GM12878 (cell line): ENCODE measurements around the gene SRCIN1. TPM values are rescaled to one million over a fixed set of nuclear protein-coding genes. Genes with fewer than 3 reads are reported as not detected.

ENCODE experiments used
- ATF2 ChIP-seq: IDR thresholded peaks from 2 replicates; pipeline ENCODE4 v1.6.1; 2012; ENCODE audit warnings: low read length, inconsistent platforms
- BACH1 ChIP-seq: fragments of 450-650 bp; IDR thresholded peaks from 2 replicates; pipeline ENCODE4 v1.6.1; 2017; ENCODE audit warnings: mild to moderate bottlenecking, borderline replicate concordance
- CBFB ChIP-seq: IDR thresholded peaks from 2 replicates; pipeline ENCODE4 v1.6.1; 2016; ENCODE audit warnings: antibody characterized with exemption, low read depth
- CEBPB ChIP-seq, 2 experiments: fragments of 150-350 bp in 1 of 2; IDR thresholded peaks; 2 replicates each; pipeline ENCODE4 v1.6.1; 2012 to 2014; ENCODE audit warnings: low read depth in 2 of 2, low read length in 2 of 2, borderline replicate concordance in 1 of 2, inconsistent platforms in 1 of 2
- CHD2 ChIP-seq: IDR thresholded peaks from 2 replicates; pipeline ENCODE4 v1.6.1; 2011; ENCODE audit warnings: low read depth, low read length, improper control_type of control experiment, borderline replicate concordance
- CHD4 ChIP-seq: fragments of 200-600 bp; sonication (generic); IDR thresholded peaks from 2 replicates; pipeline ENCODE4 v1.6.1; 2016; ENCODE audit warnings: mild to moderate bottlenecking
- FOS ChIP-seq: IDR thresholded peaks from 3 replicates; pipeline ENCODE4 v1.6.1; 2011; ENCODE audit warnings: borderline replicate concordance; ENCODE audit not compliant: insufficient read length; ENCODE audit errors: extremely low read depth
- FOXK2 ChIP-seq: fragments of 450-650 bp; IDR thresholded peaks from 2 replicates; pipeline ENCODE4 v1.6.1; 2017; ENCODE audit warnings: mild to moderate bottlenecking, moderate library complexity
- MEF2A ChIP-seq: IDR thresholded peaks from 2 replicates; pipeline ENCODE4 v1.6.1; 2011; ENCODE audit warnings: low read depth, mild to moderate bottlenecking, low read length, moderate library complexity; ENCODE audit not compliant: insufficient read depth
- MLLT1 ChIP-seq: fragments of 450-650 bp; IDR thresholded peaks from 2 replicates; pipeline ENCODE4 v1.6.1; 2016; ENCODE audit warnings: mild to moderate bottlenecking
- NRF1 ChIP-seq: conservative IDR thresholded peaks from 2 replicates; pipeline ENCODE4 v1.6.1; 2011; ENCODE audit warnings: mild to moderate bottlenecking, low read depth, low read length, improper control_type of control experiment
- PRDM15 ChIP-seq: fragments of 450-650 bp; formaldehyde crosslinking; IDR thresholded peaks from 2 replicates; pipeline ENCODE4 v1.4.0; 2020; ENCODE audit warnings: mild to moderate bottlenecking, moderate library complexity
- RB1 ChIP-seq: fragments of 450-650 bp; formaldehyde crosslinking; IDR thresholded peaks from 2 replicates; pipeline ENCODE4 v1.6.1; 2017; ENCODE audit warnings: mild to moderate bottlenecking, borderline replicate concordance
- SUPT20H ChIP-seq: IDR thresholded peaks from 2 replicates; pipeline ENCODE4 v1.6.1; 2011; ENCODE audit warnings: low read depth, mild to moderate bottlenecking, low read length, moderate library complexity, borderline replicate concordance; ENCODE audit not compliant: control insufficient read depth
- YY1 ChIP-seq: IDR thresholded peaks from 2 replicates; pipeline ENCODE4 v1.6.1; 2011; ENCODE audit warnings: low read depth, mild to moderate bottlenecking, low read length
- ZNF24 ChIP-seq: fragments of 450-650 bp; IDR thresholded peaks from 2 replicates; pipeline ENCODE4 v1.6.1; 2017; ENCODE audit warnings: antibody characterized with exemption, mild to moderate bottlenecking
- ZNF592 ChIP-seq: fragments of 450-650 bp; IDR thresholded peaks from 2 replicates; pipeline ENCODE4 v1.6.1; 2017; ENCODE audit warnings: mild to moderate bottlenecking, moderate library complexity
- ZSCAN29 ChIP-seq: fragments of 450-650 bp; IDR thresholded peaks from 2 replicates; pipeline ENCODE4 v1.6.1; 2017; ENCODE audit warnings: mild to moderate bottlenecking, moderate library complexity
- polyA plus RNA-seq, 11 experiments: library from polyadenylated mRNA; depleted of rRNA in 4 of 11; unstranded in 6 of 11; stranded (reverse) in 5 of 11; fragments of >200 nt; fragmentation: Nextera tagmentation in 4 of 11; fragmentation: Illumina TruSeq in 1 of 11; extraction: Ambion mirVana in 4 of 11; extraction: Trizol in 1 of 11; gene quantifications; 1 replicate in 1 of 11; 2 replicates in 10 of 11; pipeline versions ENCODE4 v1.2.1 to v1.2.3, GENCODE V29; 2011 to 2016; ENCODE audit warnings: inconsistent platforms in 2 of 11, missing spikeins in 2 of 11, low read depth in 1 of 11
- total RNA-seq, 4 experiments: library from RNA; depleted of rRNA in 3 of 4; stranded (reverse); fragments of >200 nt in 3 of 4; fragmentation: Illumina TruSeq in 1 of 4; extraction: Trizol in 1 of 4; gene quantifications; 2 replicates each; pipeline versions ENCODE4 v1.2.1 to v1.2.3, GENCODE V29; 2013 to 2021

Gene SRCIN1
- total and polyA plus RNA-seq, 10 of the 15 experiments (the other 5 are each of a cell fraction or from before 2014, with no cell fraction given): under 0.01 to 0.74 (median 0.20) TPM; not detected in 3

GRCh38 chr17:38559051-38559879 is 46.5 kb downstream of the SRCIN1 start (continued):
- peak; percentile 79 for TF ChIP-seq ZNF24
- no peak for TF ChIP-seq CHD2
- TF ChIP-seq NRF1: peak; percentile 70
- no peak for TF ChIP-seq ATF2
- TF ChIP-seq PRDM15 (CRISPR knock-in tag): no peak
- no peak for TF ChIP-seq FOS
- TF ChIP-seq CEBPB (IDR thresholded peaks at IDR 0.05; ENCODE audit: borderline replicate concordance in 1 of 2, low read depth in 2 of 2, low read length in 2 of 2): peak in 1 of 2 experiments; percentile 99; a peak in 2 of 4 replicates
- no peak for TF ChIP-seq CBFB
- TF ChIP-seq YY1: no peak
- no peak for TF ChIP-seq SUPT20H
- no peak for TF ChIP-seq ZNF592
- no peak for TF ChIP-seq BACH1
- no peak for TF ChIP-seq FOXK2
- no peak for TF ChIP-seq RB1
- TF ChIP-seq MLLT1: peak; percentile 66; the same call in 1 of the 2 replicates
- TF ChIP-seq MEF2A: no peak
- no peak for TF ChIP-seq ZSCAN29
- no peak for TF ChIP-seq CHD4
